H1 (cell line): ENCODE data around the gene MPP2. TPM values are rescaled to one million over a fixed set of nuclear protein-coding genes. Genes with fewer than 3 reads are reported as not detected.

Source experiments
- CTCF ChIA-PET: fragments of 300-600 bp; sonication (Branson Sonifier 250); formaldehyde crosslinking; loops from one replicate; lab custom pipeline; 2021; ENCODE audit not compliant: partially characterized antibody; lab: Charles Lee
- POLR2A ChIA-PET: fragments of 300-600 bp; sonication (Branson Sonifier 250); formaldehyde crosslinking; loops from one replicate; lab custom pipeline; 2021; ENCODE audit warnings: inconsistent platforms; ENCODE audit not compliant: partially characterized antibody; lab: Charles Lee
- DNase-seq, 2 experiments: peaks; one replicate each; pipeline versions ENCODE4 v3.0.0 to v3.0.0-alpha.2; 2010 to 2022; ENCODE audit warnings: low spot score in 2 of 2, low read depth in 1 of 2, mixed read lengths in 1 of 2
- FAIRE-seq: peaks from 2 replicates; lab custom pipeline; 2011; peaks lifted over from hg19 to GRCh38; lab: Jason Lieb, UNC
- H2AFZ ChIP-seq: 2 replicates; pipeline ENCODE4 v1.8.1; 2012; ENCODE audit warnings: low read length, inconsistent platforms
- H2AK5ac ChIP-seq: 2 replicates; pipeline ENCODE4 v1.6.1; 2013; ENCODE audit warnings: low read depth, low read length
- H2BK120ac ChIP-seq: replicated peaks from 2 replicates; pipeline ENCODE3; 2013; ENCODE audit warnings: low read depth, low read length, inconsistent platforms
- H2BK12ac ChIP-seq: 2 replicates; pipeline ENCODE4 v1.6.1; 2013; ENCODE audit warnings: low read depth, low read length
- H2BK15ac ChIP-seq: 2 replicates; pipeline ENCODE4 v1.6.1; 2013; ENCODE audit warnings: low read length
- H2BK20ac ChIP-seq: 2 replicates; pipeline ENCODE4 v1.6.1; 2013; ENCODE audit warnings: low read length
- H2BK5ac ChIP-seq: 2 replicates; pipeline ENCODE4 v1.6.1; 2013; ENCODE audit warnings: low read depth, low read length
- H3K14ac ChIP-seq: 2 replicates; pipeline ENCODE4 v1.6.1; 2013; ENCODE audit warnings: inconsistent platforms; ENCODE audit not compliant: insufficient read length
- H3K18ac ChIP-seq: 2 replicates; pipeline ENCODE4 v1.6.1; 2013; ENCODE audit warnings: low read length; ENCODE audit errors: extremely low read depth
- H3K23ac ChIP-seq: 2 replicates; pipeline ENCODE4 v1.6.1; 2013; ENCODE audit warnings: inconsistent platforms; ENCODE audit not compliant: insufficient read length
- H3K23me2 ChIP-seq: 2 replicates; pipeline ENCODE4 v1.6.1; 2013; ENCODE audit warnings: low read depth, low read length
- H3K27ac ChIP-seq: 2 replicates; pipeline ENCODE4 v1.6.1; 2011; ENCODE audit warnings: low read depth, low read length, inconsistent platforms
- H3K27me3 ChIP-seq, 4 experiments: replicated peaks in 1 of 4; 1 replicate in 1 of 4; 2 replicates in 3 of 4; pipeline versions ENCODE4 v1.6.1 to v1.8.1; 2011 to 2013; ENCODE audit warnings: low read length in 3 of 4, mild to moderate bottlenecking in 3 of 4, inconsistent platforms in 2 of 4, mixed read lengths in 2 of 4, moderate library complexity in 1 of 4; ENCODE audit not compliant: control insufficient read depth in 3 of 4, insufficient read depth in 3 of 4; ENCODE audit errors: extremely low read depth in 1 of 4
- H3K36me3 ChIP-seq, 4 experiments: 2 replicates each; pipeline versions ENCODE4 v1.6.1 to v1.8.1; 2011 to 2013; ENCODE audit warnings: mild to moderate bottlenecking in 4 of 4, low read length in 3 of 4, moderate library complexity in 2 of 4, control low read depth in 1 of 4, inconsistent platforms in 1 of 4; ENCODE audit not compliant: insufficient read depth in 4 of 4, control insufficient read depth in 2 of 4
- H3K4ac ChIP-seq: replicated peaks from 2 replicates; pipeline ENCODE3; 2013; ENCODE audit warnings: low read length, low read depth, mixed read lengths, inconsistent platforms; ENCODE audit not compliant: insufficient read length
- H3K4me1 ChIP-seq, 4 experiments: replicated peaks in 1 of 4; 1 replicate in 1 of 4; 2 replicates in 3 of 4; pipeline versions ENCODE4 v1.6.1 to v1.8.1; 2011 to 2013; ENCODE audit warnings: low read length in 3 of 4, inconsistent platforms in 2 of 4, mixed read lengths in 1 of 4; ENCODE audit not compliant: insufficient read depth in 4 of 4, control insufficient read depth in 3 of 4
- H3K4me2 ChIP-seq, 2 experiments: 2 replicates each; pipeline versions ENCODE4 v1.6.1 to v1.8.1; 2011 to 2013; ENCODE audit warnings: low read depth in 2 of 2, low read length in 2 of 2, control low read depth in 1 of 2, inconsistent platforms in 1 of 2, mild to moderate bottlenecking in 1 of 2; ENCODE audit not compliant: insufficient read depth in 1 of 2
- H3K4me3 ChIP-seq, 4 experiments: fragments of 200-600, 300-600 bp in 1 of 4; sonication (generic), shearing (Covaris generic), sonication (Bioruptor Twin) in 1 of 4; 2 replicates each; pipeline versions ENCODE4 v1.5.1 to v1.8.1; 2011 to 2016; ENCODE audit warnings: low read length in 4 of 4, low read depth in 3 of 4, control low read depth in 2 of 4, inconsistent platforms in 2 of 4, mild to moderate bottlenecking in 2 of 4, mixed read lengths in 1 of 4, moderate library complexity in 1 of 4; ENCODE audit not compliant: insufficient read depth in 2 of 4; ENCODE audit errors: extremely low read depth in 1 of 4
- H3K56ac ChIP-seq: replicated peaks from 2 replicates; pipeline ENCODE3; 2013; ENCODE audit warnings: low read depth, mild to moderate bottlenecking, mixed read lengths, low read length, inconsistent platforms; ENCODE audit not compliant: insufficient read length
- H3K79me1 ChIP-seq: 2 replicates; pipeline ENCODE4 v1.6.1; 2013; ENCODE audit warnings: low read depth, low read length, control low read depth
- H3K79me2 ChIP-seq, 2 experiments: 2 replicates each; pipeline versions ENCODE4 v1.6.1 to v1.8.1; 2012 to 2013; ENCODE audit warnings: low read length in 2 of 2, mild to moderate bottlenecking in 2 of 2, inconsistent platforms in 1 of 2; ENCODE audit not compliant: insufficient read depth in 2 of 2, control insufficient read depth in 1 of 2
- H3K9ac ChIP-seq, 4 experiments: replicated peaks in 1 of 4; 1 replicate in 1 of 4; 2 replicates in 3 of 4; pipeline versions ENCODE4 v1.6.1 to v1.8.1; 2011 to 2013; ENCODE audit warnings: low read depth in 3 of 4, low read length in 3 of 4, control low read depth in 2 of 4, mild to moderate bottlenecking in 2 of 4, moderate library complexity in 2 of 4, inconsistent platforms in 1 of 4; ENCODE audit errors: extremely low read depth in 1 of 4
- H3K9me3 ChIP-seq, 2 experiments: 2 replicates each; pipeline versions ENCODE4 v1.6.1 to v1.8.1; 2012 to 2013; ENCODE audit warnings: mild to moderate bottlenecking in 2 of 2, moderate library complexity in 2 of 2, control low read depth in 1 of 2, inconsistent platforms in 1 of 2, low read depth in 1 of 2, low read length in 1 of 2, mixed read lengths in 1 of 2; ENCODE audit not compliant: insufficient read depth in 2 of 2
- H4K20me1 ChIP-seq, 2 experiments: replicated peaks in 1 of 2; 2 replicates each; pipeline versions ENCODE3 to v1.8.1; 2011 to 2013; ENCODE audit warnings: inconsistent platforms in 2 of 2, low read length in 2 of 2, mild to moderate bottlenecking in 1 of 2; ENCODE audit not compliant: insufficient read depth in 2 of 2, control insufficient read depth in 1 of 2
- H4K5ac ChIP-seq: 2 replicates; pipeline ENCODE4 v1.6.1; 2013; ENCODE audit warnings: low read length, low read depth, mixed read lengths, inconsistent platforms; ENCODE audit not compliant: insufficient read length
- H4K8ac ChIP-seq: 2 replicates; pipeline ENCODE4 v1.8.0; 2013; ENCODE audit warnings: mild to moderate bottlenecking, moderate library complexity, low read length, inconsistent platforms; ENCODE audit not compliant: insufficient read depth; ENCODE audit errors: extremely low read depth
- H4K91ac ChIP-seq: replicated peaks from 2 replicates; pipeline ENCODE3; 2013; ENCODE audit warnings: low read length, mixed read lengths, inconsistent platforms; ENCODE audit not compliant: insufficient read length
- E2F6 ChIP-seq: IDR thresholded peaks from 2 replicates; pipeline ENCODE4 v1.6.1; 2012; ENCODE audit warnings: inconsistent platforms
- MAFK ChIP-seq: IDR thresholded peaks from 2 replicates; pipeline ENCODE4 v1.6.1; 2012; ENCODE audit warnings: low read depth, mild to moderate bottlenecking, improper control_type of control experiment, low read length
- PHF8 ChIP-seq: fragments of 200-600 bp; sonication (generic); conservative IDR thresholded peaks from 2 replicates; pipeline ENCODE4 v1.7.1; 2012; ENCODE audit warnings: low read depth, mild to moderate bottlenecking, inconsistent platforms, low read length, moderate library complexity
- RBBP5 ChIP-seq: IDR thresholded peaks from 2 replicates; pipeline ENCODE4 v1.7.1; 2012; ENCODE audit warnings: low read depth, mild to moderate bottlenecking, inconsistent platforms, low read length, moderate library complexity, borderline replicate concordance
- SIN3A ChIP-seq, 2 experiments: IDR thresholded peaks in 1 of 2; conservative IDR thresholded peaks in 1 of 2; 2 replicates each; pipeline ENCODE4 v1.6.1; 2011 to 2012; ENCODE audit warnings: low read length in 2 of 2, improper control_type of control experiment in 1 of 2, low read depth in 1 of 2, mild to moderate bottlenecking in 1 of 2
- SIRT6 ChIP-seq: IDR thresholded peaks from one replicate; pipeline ENCODE4 v1.7.1; 2012; ENCODE audit warnings: low read length, inconsistent platforms
- SIX5 ChIP-seq: IDR thresholded peaks from 2 replicates; pipeline ENCODE4 v1.6.1; 2011; ENCODE audit warnings: mild to moderate bottlenecking, low read depth, low read length
- SP4 ChIP-seq: IDR thresholded peaks from 2 replicates; pipeline ENCODE4 v1.6.1; 2012; ENCODE audit warnings: low read length, inconsistent platforms
- SRF ChIP-seq: IDR thresholded peaks from 2 replicates; pipeline ENCODE4 v1.6.1; 2011; ENCODE audit warnings: mild to moderate bottlenecking, low read depth, low read length, moderate library complexity
- SUZ12 ChIP-seq: fragments of 200-600 bp; sonication (generic); IDR thresholded peaks from 2 replicates; pipeline ENCODE4 v1.6.1; 2012; ENCODE audit warnings: mild to moderate bottlenecking, inconsistent platforms, low read length, moderate library complexity, mixed read lengths
- TAF1 ChIP-seq: IDR thresholded peaks from 2 replicates; pipeline ENCODE4 v1.6.1; 2011; ENCODE audit warnings: mild to moderate bottlenecking, low read depth, low read length
- TAF7 ChIP-seq: optimal IDR thresholded peaks from 2 replicates; pipeline ENCODE3; 2011; ENCODE audit warnings: low read depth, mild to moderate bottlenecking, inconsistent platforms, low read length, moderate library complexity, borderline replicate concordance
- TBP ChIP-seq: IDR thresholded peaks from 2 replicates; pipeline ENCODE4 v1.6.1; 2011; ENCODE audit warnings: low read depth, low read length, improper control_type of control experiment
- YY1 ChIP-seq: IDR thresholded peaks from 2 replicates; pipeline ENCODE4 v1.6.1; 2011; ENCODE audit warnings: low read depth, mild to moderate bottlenecking, low read length
- WGBS, 2 experiments: shearing (Covaris generic) in 1 of 2; methylation state at CpG; one replicate each; pipeline versions ENCODE4 v1.1.6 to v1.1.7; 2013 to 2015; ENCODE audit warnings: low lambda C conversion rate in 2 of 2, mixed read lengths in 2 of 2, inconsistent platforms in 1 of 2, low coverage in 1 of 2, missing lambda C conversion rate in 1 of 2; ENCODE audit not compliant: insufficient replicate concordance in 2 of 2, insufficient coverage in 1 of 2, insufficient read length in 1 of 2; ENCODE audit errors: extremely low coverage in 1 of 2, missing lambda C conversion rate in 1 of 2; 5-methylcytosine and 5-hydroxymethylcytosine counted together
- polyA plus RNA-seq, 7 experiments: library from polyadenylated mRNA; depleted of rRNA in 3 of 7; stranded (reverse) in 5 of 7; unstranded in 2 of 7; fragments of >200 nt in 5 of 7; fragments of 200-250 nt in 2 of 7; gene quantifications; 1 replicate in 5 of 7; 2 replicates in 1 of 7; 4 replicates in 1 of 7; pipeline versions ENCODE4 v1.2.1 to v1.2.3, GENCODE V29; 2011 to 2013; ENCODE audit warnings: missing spikeins in 2 of 7, mixed read lengths in 2 of 7
- total RNA-seq: library from RNA; stranded (reverse); fragmentation: NEBNext Ultra II Directional; extraction: Animal tissue kit (Norgen Biotek cat#: 25700); gene quantifications from 2 replicates; pipeline ENCODE4 v1.2.1, GENCODE V29; 2021

MPP2 gene
- total and polyA plus RNA-seq, 2 of the 8 experiments (the other 6 are each of a cell fraction or from before 2014, with no cell fraction given): 30.9 to 34.1 TPM

DNA sequence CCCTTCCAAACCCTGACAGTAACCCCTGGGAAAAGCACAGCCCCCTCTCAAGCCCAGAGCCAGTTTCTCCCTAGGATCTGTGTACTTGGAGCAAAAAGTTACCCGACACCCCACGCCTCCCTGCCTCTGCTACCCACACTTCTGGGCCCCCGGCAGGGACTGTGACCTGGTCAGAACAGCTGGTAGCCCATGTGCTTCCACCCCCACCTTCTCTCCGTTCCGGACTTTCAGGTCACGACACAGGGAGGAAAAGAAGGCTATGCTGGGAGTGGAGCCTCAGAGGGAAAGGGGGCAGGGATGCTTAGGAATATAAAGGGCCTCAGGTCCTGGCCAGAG lies 28.6 kb upstream of the MPP2 start:
- Histone ChIP-seq H4K5ac (no peak overlapping the region), H2AK5ac (no peak overlapping the region), H3K27ac (no peak overlapping the region), H4K91ac (no peak overlapping the region), H3K4ac (no peak overlapping the region), H3K23me2 (no peaks in the 10 kb centered on the region; the same call in 1 of the 2 replicates), H2BK120ac (no peak overlapping the region), H3K27me3 (peaks cover 1 to 31% (median 22%) of the 10 kb centered on the region in 4 experiments), H3K23ac (no peak overlapping the region), H4K20me1 (no peaks in the 10 kb centered on the region), H3K18ac (no peak overlapping the region), H3K36me3 (no peaks in the 10 kb centered on the region), H3K4me3 (no peak overlapping the region), H2BK5ac (no peak overlapping the region), H3K4me1 (peaks cover 0 to 13% (median 7%) of the 10 kb centered on the region in 4 experiments; a peak in 6 of 7 replicates), H2BK12ac (no peak overlapping the region), H3K56ac (no peak overlapping the region), H3K79me2 (no peaks in the 10 kb centered on the region), H3K4me2 (no peak overlapping the region), H2AFZ (no peak overlapping the region), H3K9ac (no peak overlapping the region; a peak in 1 of 7 replicates), H3K79me1 (no peaks in the 10 kb centered on the region), H3K9me3 (no peaks in the 10 kb centered on the region), H3K14ac (no peak overlapping the region), H2BK20ac (no peak overlapping the region), H4K8ac (no peak overlapping the region), H2BK15ac (no peak overlapping the region)
- FAIRE-seq (no peak), DNase-seq (no peak)
- WGBS, 2 experiments: 57% methylated on average over 6 of the region's 6 CpGs; no CpG with 5 or more reads in 1 of the 2 experiments
- POLR2A ChIA-PET: interaction anchor here (1.3 to 1.5 kb wide), 2 partner anchors 79 to 86 kb away, joined by 3 to 4 read pairs; partner anchors contain the start of gene TMEM101
- CTCF ChIA-PET: interaction anchor here (0.6 to 13.3 kb wide), 7 partner anchors 10 to 57 kb away, joined by 3 to 416 read pairs (median 11); partner anchors contain the start of genes MPP2 and NAGS
- TF ChIP-seq TAF1: no peak
- TF ChIP-seq SUZ12: no peak
- no peak for TF ChIP-seq RBBP5
- no peak for TF ChIP-seq SIRT6
- TF ChIP-seq TBP: no peak
- TF ChIP-seq MAFK: no peak
- TF ChIP-seq PHF8: no peak
- no peak for TF ChIP-seq YY1
- TF ChIP-seq SIN3A (conservative IDR thresholded peaks at IDR 0.05 in 1 of 2, IDR thresholded peaks at IDR 0.05 in 1 of 2; ENCODE audit: low read depth in 1 of 2, low read length in 2 of 2): no peak
- no peak for TF ChIP-seq SP4
- TF ChIP-seq E2F6: no peak
- no peak for TF ChIP-seq SIX5
- no peak for TF ChIP-seq SRF
- TF ChIP-seq TAF7: no peak
